Adrenal gland (tissue), 12 donors: ENCODE data around the gene MOV10. TPM values are rescaled to one million over a fixed set of nuclear protein-coding genes. Genes with fewer than 3 reads are reported as not detected.

Experiments used
- DNase-seq, 7 donors: peaks; one replicate each; pipeline ENCODE4 v3.0.0-alpha.2; 2019 to 2020
- H3K27ac ChIP-seq, 5 donors: fragments of 200-600 bp; sonication (generic) in 4 of 5; 1 replicate in 3 of 5; 2 replicates in 2 of 5; pipeline versions ENCODE4 v1.5.1 to v1.8.0; 2016 to 2020; ENCODE audit warnings: mild to moderate bottlenecking in 1 of 5
- H3K27me3 ChIP-seq: fragments of 200-600 bp; 2 replicates; pipeline ENCODE4 v1.8.0; 2021
- H3K36me3 ChIP-seq, 2 donors: fragments of 200-600 bp; replicated peaks in 1 of 2; 1 replicate in 1 of 2; 2 replicates in 1 of 2; pipeline versions ENCODE4 v1.5.1 to v1.8.0; 2018 to 2022
- H3K4me1 ChIP-seq, 2 donors: fragments of 200-600 bp; replicated peaks in 1 of 2; 1 replicate in 1 of 2; 2 replicates in 1 of 2; pipeline versions ENCODE4 v1.5.1 to v1.8.0; 2018 to 2021
- H3K4me3 ChIP-seq, 4 donors: fragments of 200-600 bp; sonication (generic) in 3 of 4; one replicate each; pipeline ENCODE4 v1.5.1; 2016 to 2018
- H3K9me3 ChIP-seq, 3 donors: fragments of 200-600 bp; sonication (generic) in 1 of 3; replicated peaks in 1 of 3; 1 replicate in 2 of 3; 2 replicates in 1 of 3; pipeline versions ENCODE4 v1.5.1 to v1.8.0; 2016 to 2021
- POLR2A ChIP-seq, 2 donors: fragments of 450-650 bp; IDR thresholded peaks; one replicate each; pipeline ENCODE4 v1.6.1; 2017; ENCODE audit warnings: antibody characterized with exemption in 2 of 2, mild to moderate bottlenecking in 2 of 2, moderate library complexity in 1 of 2
- WGBS, 4 donors: extraction: QIAGEN DNeasy Blood & Tissue Kit in 2 of 4; methylation state at CpG; one replicate each; pipeline versions ENCODE4 v1.1.5 to v1.1.7; 2013 to 2017; 5-methylcytosine and 5-hydroxymethylcytosine counted together
- intact Hi-C, 2 donors: fragments of 100-400 bp; cut with DNase I; formaldehyde crosslinking; loops; one replicate each; pipeline versions ENCODE4 v1.14.1 to v1.15.0; 2022 to 2023
- polyA plus RNA-seq, 3 donors: library from polyadenylated mRNA; stranded (reverse); fragments of 200-250 nt in 2 of 3; fragments of 350-450 nt in 1 of 3; fragmentation: Illumina TruSeq in 1 of 3; extraction: RNeasy Lipid Tissue Mini Kit (QIAGEN cat#74804) in 1 of 3; gene quantifications; one replicate each; pipeline ENCODE4 v1.2.3, GENCODE V29; 2013 to 2014
- total RNA-seq, 9 donors: library from RNA; depleted of rRNA in 4 of 9; stranded (reverse); fragments of >200 nt in 4 of 9; fragments of 120-200 nt in 1 of 9; fragmentation: NEBNext Ultra II Directional in 1 of 9; extraction: Animal tissue kit (Norgen Biotek cat#: 25700) in 1 of 9; gene quantifications; one replicate each; pipeline versions ENCODE4 v1.1.0 to v1.2.4, GENCODE V29; 2013 to 2023
- TF ChIP-seq, protein P1 (sequence below), 6 experiments: fragments of 450-650 bp in 4 of 6; fragments of 200-600 bp in 2 of 6; sonication (generic) in 1 of 6; IDR thresholded peaks; 1 replicate in 5 of 6; 2 replicates in 1 of 6; pipeline versions ENCODE4 v1.5.1 to v1.8.0; 2016 to 2021; ENCODE audit warnings: antibody characterized with exemption in 6 of 6, mild to moderate bottlenecking in 2 of 6, moderate library complexity in 1 of 6
- donor health status: healthy with polysubstance abuse.
- donor health status: Bipolar disorder and iron deficiency.
- donor health status: DM: yes; HTN: yes; CAD: no.
- donor health status: DM: no; HTN: no; CAD: no.
- donor health status: DM: no; HTN: no; CAD: no.
- donor health status: DM: yes; HTN: yes; CAD: no.

MOV10 gene
- total and polyA plus RNA-seq, 12 donors: 39.1 to 372 (median 70.5) TPM

DNA sequence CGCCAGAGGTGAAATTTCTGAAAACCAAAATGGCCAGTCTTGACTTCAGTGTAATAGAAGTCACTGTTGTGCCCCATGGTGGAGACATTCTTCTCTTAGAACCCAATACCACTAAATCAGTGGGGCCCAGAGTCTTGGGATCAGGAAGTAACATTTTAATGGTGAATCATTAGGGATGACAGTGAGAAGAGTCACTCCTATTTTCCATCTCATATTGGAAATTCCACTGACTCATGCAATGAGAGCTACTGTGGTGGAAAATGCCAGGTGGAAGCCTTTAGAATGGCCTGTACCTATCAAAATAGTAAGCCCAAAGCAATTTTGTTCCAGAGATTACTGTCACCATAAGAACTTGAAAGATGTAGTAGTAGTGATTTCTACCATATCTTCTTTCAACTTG, 61.3 kb downstream of the MOV10 start:
- no peaks in the 10 kb centered on the region for H3K4me1 ChIP-seq
- WGBS, 4 donors: 85 to 100% (median 99%) methylated on average over 1 of the region's 1 CpG

DNA sequence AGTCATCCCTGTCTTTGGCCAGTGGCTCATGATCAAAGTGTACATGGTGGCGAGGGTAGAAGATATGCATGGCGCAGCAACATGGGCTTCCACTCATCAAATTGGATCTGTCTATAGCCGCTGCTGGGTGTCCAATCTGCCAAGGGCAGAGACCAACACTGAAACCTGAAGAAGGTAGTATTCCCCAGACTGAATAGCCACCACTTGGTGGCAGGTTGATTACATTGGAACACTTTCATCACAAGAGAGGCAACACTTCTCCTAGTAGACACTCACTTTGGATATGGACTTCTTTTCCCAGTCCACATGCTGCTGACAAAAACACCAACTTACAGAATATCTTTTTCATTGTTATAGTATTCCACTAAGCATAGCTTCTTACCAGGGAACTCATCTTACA, 63.1 kb downstream of the MOV10 start:
- no peak for DNase-seq
- Histone ChIP-seq H3K9me3 (no peaks in the 10 kb centered on the region), H3K27me3 (peaks cover 5% of the 10 kb centered on the region), H3K36me3 (no peaks in the 10 kb centered on the region), H3K4me3 (no peak overlapping the region), H3K27ac (no peak overlapping the region), H3K4me1 (no peaks in the 10 kb centered on the region)
- 74 to 95% (median 87%) methylated on average over 3 of the region's 3 CpGs for WGBS, 4 donors
- TF ChIP-seq, protein P1, sequence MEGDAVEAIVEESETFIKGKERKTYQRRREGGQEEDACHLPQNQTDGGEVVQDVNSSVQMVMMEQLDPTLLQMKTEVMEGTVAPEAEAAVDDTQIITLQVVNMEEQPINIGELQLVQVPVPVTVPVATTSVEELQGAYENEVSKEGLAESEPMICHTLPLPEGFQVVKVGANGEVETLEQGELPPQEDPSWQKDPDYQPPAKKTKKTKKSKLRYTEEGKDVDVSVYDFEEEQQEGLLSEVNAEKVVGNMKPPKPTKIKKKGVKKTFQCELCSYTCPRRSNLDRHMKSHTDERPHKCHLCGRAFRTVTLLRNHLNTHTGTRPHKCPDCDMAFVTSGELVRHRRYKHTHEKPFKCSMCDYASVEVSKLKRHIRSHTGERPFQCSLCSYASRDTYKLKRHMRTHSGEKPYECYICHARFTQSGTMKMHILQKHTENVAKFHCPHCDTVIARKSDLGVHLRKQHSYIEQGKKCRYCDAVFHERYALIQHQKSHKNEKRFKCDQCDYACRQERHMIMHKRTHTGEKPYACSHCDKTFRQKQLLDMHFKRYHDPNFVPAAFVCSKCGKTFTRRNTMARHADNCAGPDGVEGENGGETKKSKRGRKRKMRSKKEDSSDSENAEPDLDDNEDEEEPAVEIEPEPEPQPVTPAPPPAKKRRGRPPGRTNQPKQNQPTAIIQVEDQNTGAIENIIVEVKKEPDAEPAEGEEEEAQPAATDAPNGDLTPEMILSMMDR (IDR thresholded peaks at IDR 0.05): no peak
- TF ChIP-seq POLR2A (IDR thresholded peaks at IDR 0.05): no peak
- intact Hi-C loops: no loop called here

More for the DNA sequence above, 61.3 kb downstream of the MOV10 start:
- Histone ChIP-seq H3K4me3 (no peak overlapping the region), H3K36me3 (no peaks in the 10 kb centered on the region), H3K27ac (no peak overlapping the region), H3K27me3 (no peaks in the 10 kb centered on the region), H3K9me3 (no peaks in the 10 kb centered on the region)
- DNase-seq: peak in 1 of 7 donors; percentile 38
- TF ChIP-seq POLR2A (IDR thresholded peaks at IDR 0.05): no peak
- TF ChIP-seq, protein P1 (IDR thresholded peaks at IDR 0.05): no peak
- intact Hi-C loops: no loop called here

DNA sequence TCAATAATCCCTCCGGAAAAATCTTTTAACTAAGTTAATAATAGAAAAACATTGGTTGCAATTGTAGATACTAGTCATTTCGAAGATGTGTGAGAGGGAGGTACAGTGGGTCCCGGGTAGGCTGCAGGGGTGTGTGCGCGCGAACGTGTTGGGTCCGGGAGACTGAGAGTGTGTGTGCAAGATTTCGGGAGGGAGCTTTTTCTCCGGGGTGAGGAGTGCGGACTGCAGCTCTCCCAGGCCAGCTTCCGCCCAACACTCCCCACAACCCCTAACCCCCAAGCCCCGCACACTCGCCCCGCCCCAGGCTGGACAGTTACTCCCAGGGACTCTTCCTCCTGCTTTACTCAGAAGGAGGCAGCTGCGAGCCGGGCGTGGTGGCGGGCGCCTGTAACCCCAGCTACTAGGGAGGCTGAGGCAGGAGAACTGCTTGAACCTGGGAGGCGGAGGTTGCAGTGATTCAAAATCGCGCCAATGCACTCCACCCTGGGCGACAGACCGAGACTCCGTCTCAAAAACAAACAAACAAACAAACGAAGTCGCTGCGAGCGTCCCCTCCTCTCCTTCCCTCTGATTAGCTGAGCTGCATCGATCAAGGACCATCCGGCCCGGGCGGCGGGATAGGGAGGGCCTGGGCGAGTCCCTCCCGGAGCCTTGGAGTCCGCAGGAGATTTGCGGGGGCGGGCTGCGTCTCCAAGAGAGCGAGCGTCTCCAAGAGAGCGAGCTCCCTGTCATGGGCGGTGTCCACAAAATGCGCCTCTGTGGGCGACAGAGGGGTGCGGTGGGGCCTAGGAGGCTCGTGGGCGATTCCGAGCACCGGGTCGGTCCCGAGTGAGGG, 68.9 kb downstream of the MOV10 start:
- H3K9me3 ChIP-seq: no peaks in the 10 kb centered on the region
- no peak overlapping the region for H3K27ac ChIP-seq
- H3K27me3 ChIP-seq: peaks cover 28% of the 10 kb centered on the region
- H3K4me3 ChIP-seq: peak overlapping the region in 1 of 4 donors; percentile 10
- 16 to 31% (median 27%) methylated on average over 29 to 54 of the region's 54 CpGs for WGBS, 4 donors
- H3K36me3 ChIP-seq: no peaks in the 10 kb centered on the region
- peaks cover 4 to 5% of the 10 kb centered on the region in 2 donors for H3K4me1 ChIP-seq
- no peak for DNase-seq
- TF ChIP-seq, protein P1 (IDR thresholded peaks at IDR 0.05): no peak
- no peak for TF ChIP-seq POLR2A (IDR thresholded peaks at IDR 0.05)
- intact Hi-C loops: no loop called here

DNA sequence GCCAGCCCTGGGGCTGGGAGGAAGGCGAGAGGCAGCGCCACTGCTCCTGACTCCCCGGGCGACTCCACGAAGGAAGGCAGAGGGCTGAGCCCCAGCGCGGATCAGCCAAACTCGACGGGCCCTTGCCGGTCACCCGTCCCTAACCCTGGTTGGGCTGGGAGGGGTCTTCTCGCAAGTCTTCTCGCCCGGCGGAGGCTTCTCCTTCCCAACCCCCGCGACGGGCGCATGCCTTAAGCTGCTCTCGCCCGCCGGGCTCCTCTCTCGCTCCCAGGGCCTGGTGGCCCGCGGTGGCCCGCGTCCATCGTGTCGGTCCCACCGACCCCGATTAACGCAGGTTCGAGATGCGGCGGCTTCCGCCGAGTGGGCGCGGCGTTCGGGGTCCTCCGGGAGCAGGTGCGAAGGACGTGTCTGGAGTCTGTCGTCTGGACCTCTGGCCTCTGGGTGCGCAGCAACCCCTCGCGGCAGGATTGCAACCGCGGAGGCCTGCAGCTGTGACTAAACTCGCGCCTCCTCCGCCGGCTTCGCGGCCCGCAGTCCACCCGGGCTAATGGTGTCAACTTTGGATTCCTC, 69.6 kb downstream of the MOV10 start:
- DNase-seq: peak in 1 of 7 donors; percentile 4
- Histone ChIP-seq H3K4me1 (peaks cover 4 to 5% of the 10 kb centered on the region in 2 donors), H3K36me3 (no peaks in the 10 kb centered on the region), H3K27ac (no peak overlapping the region), H3K4me3 (peak overlapping the region in 1 of 4 donors; percentile 10), H3K27me3 (peaks cover 28% of the 10 kb centered on the region), H3K9me3 (no peaks in the 10 kb centered on the region)
- WGBS, 4 donors: 7 to 9% (median 8%) methylated on average over 13 to 58 of the region's 58 CpGs
- TF ChIP-seq, protein P1 (IDR thresholded peaks at IDR 0.05): no peak
- no peak for TF ChIP-seq POLR2A (IDR thresholded peaks at IDR 0.05)
- intact Hi-C loops: no loop called here
